ENCODE measurements around the gene PHLDB1. TPM values are rescaled to one million over a fixed set of nuclear protein-coding genes. Genes with fewer than 3 reads are reported as not detected.
A peak's percentile ranks its signal among the peaks of the same experiment; 100 is the strongest.

PHLDB1 gene
- total RNA-seq, 1 donor from 2014 or later = 47.8 TPM

DNA sequence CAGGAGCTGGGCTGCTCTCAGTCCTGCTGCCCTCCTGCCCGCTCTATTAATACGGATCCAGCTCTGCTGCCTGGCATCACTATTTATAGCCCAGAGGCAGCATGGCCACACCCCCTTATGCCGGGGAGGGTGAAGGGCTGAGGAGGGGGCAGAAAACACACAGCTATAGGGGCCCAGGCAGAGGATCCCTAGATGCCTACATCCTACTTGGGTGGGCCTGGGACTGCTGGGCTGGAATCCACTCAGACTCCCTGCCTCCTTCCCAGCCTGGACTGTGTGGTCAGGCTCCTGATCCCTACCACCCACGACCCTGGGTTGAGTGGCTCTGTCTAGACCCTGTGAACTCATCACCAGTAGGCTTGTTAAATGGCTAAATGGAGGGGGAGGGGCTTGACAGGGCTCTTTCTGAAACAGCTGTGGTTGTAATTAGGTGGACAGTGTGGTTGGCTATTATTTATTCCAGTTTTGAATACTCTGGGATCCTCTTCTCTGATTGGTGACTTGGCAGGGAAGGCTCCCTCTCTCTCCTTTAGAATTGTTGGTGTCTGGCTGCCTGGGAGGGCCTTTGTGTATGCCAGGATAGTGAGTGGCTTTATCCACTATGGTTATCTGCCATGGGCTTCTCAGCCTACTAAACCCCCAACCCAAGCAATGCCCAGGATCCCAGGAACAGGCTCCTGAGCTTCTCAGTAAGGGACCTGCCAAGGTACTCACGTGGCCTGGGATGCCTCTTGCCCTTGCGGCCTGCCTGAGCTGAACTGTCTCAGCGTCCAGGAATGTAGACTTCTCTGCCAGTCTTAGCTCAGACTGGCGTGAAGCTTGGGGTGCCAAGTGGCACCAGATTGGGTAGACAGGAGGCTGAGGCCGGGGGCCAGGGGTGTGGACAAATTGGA, 15.2 kb downstream of the PHLDB1 start:
- DNase-seq = peak; percentile 55

DNA sequence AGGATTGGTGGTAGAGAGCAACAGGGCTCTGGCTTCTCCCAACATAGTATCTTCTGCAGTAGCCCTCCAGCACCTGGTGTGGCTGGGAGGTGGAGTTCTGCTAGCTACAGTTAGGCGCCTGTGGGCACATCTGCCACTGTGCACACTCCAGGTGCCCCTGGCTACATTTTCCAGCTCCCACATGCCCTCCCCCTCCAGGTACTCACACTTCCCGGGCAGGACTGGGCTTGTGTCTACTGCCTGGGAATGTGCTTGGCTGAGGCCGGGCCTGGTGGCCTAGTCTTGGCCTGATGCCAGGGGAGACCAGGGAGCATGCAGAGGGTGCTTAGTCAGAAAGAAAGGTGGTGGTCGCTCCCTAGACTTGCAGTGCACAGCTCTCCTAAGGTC, 15.8 kb downstream of the PHLDB1 start:
- peak; percentile 43 for DNase-seq

DNA sequence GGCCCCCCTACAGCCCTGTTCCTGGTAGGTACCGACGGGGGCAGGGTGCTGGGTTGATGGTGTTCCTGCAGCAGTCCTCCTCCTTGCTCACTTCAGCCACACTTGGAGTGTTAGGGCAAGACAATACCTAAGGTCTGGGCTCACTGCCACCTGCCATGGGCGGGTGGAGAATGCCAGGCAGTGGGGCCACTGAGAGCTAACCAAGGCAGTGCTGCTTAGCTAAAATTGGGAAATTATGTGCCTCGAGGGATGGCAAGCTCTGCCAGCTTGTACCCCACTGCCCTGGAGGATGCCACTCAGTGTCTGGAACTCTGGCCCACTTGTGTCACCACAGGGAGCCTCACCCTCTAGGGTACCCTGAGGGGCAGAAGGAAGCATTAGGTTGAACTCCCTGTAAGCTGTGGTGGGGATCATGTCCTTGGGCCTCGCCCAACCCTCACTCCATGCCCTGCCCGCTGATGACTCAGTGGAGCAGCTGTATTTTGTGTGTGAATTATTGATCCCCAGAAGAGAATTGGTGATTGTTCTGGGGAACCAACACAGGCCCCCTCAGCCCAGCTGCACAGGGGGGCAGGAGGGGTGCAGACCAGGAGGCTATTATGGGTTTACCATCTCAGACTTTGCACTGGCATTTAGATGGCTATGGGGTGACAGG, 17.7 kb downstream of the PHLDB1 start:
- DNase-seq = no peak

DNA sequence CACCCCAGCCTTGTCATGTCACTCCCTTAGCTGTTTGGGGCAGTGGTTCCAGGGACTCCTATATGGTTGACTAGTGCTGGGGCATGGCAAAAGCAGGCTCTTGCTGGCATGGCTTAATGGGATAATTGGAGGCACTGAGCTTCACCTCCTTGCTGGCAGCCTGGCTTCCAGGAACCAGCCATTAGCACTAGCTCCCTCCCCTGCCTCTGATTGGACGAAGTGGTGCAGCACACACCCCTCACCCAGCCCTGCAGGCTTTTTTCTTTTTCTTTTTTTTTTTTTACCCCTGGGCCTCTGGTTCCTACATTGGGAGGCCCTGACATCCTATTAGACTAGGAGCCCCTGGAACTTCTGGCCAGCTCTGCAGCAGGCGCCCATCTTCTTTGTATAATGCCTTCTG, 18.6 kb downstream of the PHLDB1 start:
- DNase-seq = peak; percentile 21

DNA sequence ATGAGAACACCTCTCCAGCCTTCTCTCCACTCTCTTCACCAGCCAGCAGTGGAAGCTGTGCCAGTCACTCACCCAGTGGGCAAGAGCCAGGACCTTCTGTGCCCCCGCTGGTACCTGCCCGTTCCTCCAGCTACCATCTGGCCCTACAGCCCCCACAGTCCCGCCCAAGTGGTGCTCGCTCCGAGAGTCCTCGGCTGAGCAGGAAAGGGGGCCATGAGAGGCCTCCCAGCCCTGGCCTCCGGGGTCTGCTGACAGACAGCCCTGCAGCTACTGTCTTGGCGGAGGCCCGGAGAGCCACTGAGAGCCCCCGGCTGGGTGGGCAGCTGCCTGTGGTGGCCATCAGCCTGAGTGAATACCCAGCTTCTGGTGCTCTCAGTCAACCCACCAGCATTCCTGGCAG, 20.2 kb downstream of the PHLDB1 start:
- DNase-seq = no peak

DNA sequence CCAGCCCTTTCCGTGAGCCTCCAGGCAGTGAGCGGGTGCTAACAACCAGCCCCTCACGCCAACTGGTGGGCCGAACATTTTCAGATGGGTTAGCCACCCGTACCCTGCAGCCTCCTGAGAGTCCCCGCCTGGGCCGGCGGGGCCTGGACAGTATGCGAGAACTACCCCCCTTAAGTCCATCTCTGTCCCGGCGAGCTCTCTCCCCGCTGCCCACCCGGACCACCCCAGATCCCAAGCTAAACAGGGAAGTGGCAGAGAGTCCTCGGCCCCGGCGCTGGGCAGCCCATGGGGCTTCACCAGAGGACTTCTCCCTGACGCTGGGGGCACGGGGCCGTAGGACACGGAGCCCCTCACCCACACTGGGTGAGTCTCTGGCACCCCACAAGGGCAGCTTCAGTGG, 20.6 kb downstream of the PHLDB1 start:
- DNase-seq = no peak

DNA sequence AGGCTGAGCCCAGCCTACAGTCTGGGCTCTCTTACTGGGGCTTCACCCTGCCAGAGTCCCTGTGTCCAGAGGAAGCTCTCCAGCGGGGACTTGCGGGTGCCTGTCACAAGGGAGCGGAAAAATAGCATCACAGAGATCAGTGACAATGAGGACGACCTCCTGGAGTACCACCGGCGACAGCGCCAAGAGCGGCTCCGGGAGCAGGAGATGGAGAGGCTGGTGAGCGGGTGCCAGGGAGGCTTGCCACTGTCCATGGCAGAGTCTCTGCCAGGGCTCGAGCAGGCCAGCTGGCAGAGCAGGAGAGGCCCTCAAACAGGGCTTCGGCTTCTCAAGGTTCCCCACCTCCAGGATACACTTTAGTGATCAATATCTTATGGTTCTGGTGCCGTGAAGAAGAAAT, 21.0 kb downstream of the PHLDB1 start:
- no peak for DNase-seq

DNA sequence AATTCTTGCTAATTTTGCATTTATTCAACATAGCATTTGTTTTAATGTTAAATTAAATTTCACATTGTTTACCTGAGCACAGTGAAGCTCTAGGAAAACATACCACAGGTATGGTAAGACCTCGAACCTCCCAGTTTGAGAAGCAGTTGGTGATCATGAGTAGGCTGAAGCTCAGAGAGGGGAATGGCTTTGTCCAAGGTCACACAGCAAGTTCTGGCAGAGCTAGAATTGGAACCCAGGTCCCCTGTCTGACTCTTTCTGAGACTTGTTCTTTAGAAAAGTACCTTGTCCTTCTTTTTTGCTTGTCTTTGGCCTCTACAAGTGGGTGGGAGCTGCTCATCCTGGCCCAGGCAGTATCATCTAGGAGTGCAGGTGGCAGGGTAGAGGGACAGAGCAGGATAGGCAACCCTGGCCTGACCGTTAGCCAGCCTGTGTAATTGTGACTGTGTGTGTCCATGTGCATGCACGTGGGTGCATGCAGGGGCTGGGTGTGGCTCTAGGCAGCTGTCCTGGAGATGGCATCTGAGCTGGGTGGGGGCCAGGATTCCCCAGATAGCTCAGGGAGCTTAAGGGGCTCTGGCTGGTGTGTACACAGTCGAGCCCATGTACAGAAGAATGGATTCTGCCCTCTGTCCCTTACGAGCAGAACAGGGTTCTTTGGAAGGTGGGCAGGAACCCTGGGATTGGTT, 21.6 kb downstream of the PHLDB1 start:
- no peak for DNase-seq

DNA sequence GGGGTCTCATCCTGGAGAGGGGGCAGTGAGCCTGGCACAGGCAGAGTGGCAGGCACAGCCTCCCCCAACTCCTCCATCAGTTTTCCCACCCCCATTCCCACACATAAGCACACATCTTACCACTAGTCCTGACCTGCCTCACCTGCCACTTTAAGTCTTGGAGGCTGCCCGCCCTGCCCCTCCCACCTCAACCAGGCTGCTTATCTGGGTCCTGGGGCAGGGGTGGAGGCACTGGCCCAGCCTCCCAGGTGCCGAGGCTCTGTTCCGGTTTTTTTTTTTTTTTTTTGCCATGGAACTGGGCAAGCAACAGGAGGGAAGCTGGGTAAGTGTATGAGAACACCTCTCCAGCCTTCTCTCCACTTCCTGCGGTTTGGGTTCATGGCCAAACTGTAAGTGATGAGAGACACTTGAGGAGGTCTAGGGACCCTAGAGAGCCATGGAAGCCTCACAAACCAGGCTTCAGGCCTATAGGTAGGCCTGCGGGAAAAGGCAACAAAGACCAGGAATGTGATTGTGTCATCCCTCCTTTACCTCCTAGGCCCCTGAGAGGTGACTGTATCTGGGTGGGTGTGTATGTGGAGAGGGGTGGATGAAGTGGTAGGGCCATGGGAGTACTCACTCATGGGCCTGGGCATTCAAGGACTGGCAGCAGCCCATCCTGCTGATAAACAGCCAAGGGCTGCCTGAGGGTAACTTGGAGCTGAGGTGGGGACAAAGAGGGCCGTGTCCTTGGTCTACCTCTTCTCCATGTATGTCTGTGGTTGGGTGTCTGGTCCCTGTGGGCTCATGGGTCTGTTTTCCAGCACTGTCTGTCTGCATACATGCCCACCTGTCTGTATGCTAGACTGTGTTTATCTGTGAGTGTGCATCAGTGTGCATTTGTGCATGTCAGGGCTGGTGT, 22.6 kb downstream of the PHLDB1 start:
- no peak for DNase-seq

DNA sequence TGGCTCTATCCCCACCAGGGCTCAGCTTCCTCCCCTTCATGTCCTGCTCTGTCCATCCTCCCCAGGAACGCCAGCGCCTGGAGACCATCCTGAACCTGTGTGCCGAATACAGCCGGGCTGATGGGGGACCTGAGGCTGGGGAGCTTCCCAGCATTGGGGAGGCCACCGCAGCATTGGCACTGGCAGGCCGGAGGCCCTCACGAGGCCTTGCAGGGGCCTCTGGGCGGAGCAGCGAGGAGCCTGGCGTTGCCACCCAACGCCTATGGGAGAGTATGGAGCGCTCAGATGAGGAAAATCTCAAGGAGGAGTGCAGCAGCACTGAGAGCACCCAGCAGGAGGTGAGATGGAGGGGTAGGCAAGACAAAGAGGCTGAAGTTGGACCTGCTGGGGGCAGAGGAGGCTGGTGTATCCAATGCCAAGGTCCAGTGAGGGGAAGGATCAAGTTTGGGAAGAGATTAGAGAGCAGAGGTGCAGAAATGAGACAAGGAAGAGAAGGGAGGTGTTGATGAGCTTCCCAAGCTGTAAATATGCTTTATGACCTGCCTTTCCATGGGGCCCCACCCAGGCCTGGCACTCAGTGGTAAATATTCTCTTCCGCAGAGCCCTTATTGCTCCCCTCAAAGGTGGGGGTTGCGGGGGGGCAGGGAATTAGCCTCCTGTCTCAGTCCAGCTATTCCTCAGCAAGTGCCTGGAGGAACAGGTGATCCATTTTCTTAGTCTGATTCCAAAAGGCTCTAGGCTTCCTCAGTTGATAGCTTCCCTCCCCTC, 23.9 kb downstream of the PHLDB1 start:
- DNase-seq = no peak

DNA sequence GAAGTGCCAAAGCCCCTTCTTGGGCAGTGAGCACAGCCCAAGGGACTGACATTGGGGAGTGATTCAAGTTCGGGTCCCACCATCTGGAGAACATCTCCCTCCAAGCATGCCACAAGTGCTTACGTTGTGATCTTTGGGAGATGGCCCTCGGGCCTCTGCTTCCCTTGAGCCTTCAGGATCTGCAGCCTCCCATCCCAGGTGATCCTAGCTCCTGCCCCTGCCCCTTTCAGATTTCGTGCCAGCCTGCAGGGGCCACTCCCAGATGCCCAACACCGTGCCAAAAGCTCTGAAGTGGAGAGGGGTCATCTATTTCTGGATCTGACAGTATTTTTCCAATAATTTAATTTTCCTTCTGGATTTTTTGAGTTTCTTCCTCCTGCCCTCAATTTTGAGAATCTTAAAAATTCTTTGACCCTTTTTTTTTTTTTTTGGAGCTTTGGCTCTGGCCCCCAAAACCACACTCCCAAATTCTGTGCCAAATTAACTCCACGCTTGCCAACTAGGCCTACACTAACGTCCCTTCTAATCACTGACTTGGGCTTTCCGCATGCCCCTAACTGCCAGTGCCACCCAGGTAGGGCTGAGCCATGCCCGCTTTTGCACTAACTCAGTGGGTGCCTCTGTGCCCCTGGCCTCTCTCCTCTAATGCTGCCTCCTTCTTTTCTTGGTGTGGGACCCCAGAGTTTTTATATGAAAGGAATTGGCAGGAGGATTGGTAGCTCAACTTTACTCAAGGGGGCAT, 25.3 kb downstream of the PHLDB1 start:
- no peak for DNase-seq

DNA sequence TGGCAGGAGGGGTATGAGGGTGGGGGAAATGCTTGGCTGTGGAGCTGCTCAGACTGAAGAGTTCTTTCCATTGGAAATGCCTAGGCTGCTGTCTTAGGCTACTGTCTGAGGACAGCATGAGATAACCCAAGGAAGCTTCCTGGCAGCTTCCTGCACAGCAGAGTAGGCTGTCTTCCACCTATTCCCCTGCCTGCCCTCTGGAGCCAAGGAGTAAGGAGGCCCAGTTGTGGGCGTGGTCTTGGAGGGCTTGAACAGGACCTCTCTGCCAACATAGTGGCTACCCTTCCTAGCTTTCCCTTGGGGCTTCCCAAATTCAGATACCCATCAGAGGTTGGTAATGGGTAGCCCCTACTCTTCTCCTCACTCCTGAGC, 25.9 kb downstream of the PHLDB1 start:
- DNase-seq = no peak

DNA sequence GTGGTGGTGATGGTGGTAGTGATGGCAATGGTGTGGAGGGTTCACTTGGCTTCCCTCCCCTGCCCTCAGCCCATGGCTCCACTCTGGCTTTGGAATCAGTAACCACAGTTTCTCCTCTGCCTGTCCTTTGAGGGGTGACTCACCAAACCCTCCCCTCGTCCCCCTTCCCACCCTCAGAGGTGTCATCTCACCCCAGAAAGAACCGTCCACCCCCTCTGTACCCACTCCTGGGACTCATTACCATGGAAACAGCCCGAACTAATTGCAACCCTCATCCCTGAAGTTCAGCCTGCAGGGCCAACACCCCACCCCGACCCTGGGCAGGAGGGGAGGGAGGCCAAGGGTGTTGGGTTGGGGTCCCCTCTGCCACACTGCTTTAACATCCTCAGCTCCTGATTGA, 26.6 kb downstream of the PHLDB1 start:
- DNase-seq = no peak

DNA sequence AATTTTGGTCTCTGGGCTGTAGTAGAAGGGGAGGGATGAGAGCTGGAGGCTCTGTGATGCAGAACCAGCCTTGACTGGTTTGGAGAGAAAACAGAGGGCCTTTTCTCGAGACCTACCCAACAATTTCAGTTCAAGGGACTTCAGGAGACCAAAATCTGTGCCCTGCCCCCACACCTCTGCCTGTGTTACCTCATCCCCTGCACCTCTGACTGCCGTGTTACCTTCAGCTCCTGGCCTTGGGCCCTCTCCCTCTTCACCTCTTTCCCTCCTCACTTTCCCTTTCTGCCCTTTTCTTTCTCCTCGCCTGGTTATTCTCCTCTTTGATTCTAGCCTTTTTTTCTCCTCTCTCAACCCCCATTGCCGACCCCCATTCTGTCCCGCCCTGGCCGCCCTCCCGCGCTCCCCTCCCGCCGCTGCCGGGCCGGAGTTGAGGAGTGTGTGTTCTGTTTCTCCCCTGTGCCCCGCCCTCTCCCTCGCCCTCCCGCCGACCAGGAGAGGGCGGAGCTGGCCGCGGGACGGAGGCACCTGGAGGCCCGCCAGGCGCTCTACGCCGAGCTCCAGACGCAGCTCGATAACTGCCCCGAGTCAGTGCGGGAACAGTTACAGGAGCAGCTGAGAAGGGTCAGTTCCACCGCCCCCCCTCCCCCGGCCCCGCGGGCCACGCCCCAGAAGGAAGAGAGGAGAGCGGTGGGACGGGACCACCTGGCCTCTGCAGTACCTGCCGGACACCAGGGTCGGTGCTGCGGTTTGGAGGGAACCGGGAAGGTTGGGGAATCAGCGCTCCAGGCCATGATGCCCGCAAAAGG, 27.2 kb downstream of the PHLDB1 start:
- DNase-seq = no peak

DNA sequence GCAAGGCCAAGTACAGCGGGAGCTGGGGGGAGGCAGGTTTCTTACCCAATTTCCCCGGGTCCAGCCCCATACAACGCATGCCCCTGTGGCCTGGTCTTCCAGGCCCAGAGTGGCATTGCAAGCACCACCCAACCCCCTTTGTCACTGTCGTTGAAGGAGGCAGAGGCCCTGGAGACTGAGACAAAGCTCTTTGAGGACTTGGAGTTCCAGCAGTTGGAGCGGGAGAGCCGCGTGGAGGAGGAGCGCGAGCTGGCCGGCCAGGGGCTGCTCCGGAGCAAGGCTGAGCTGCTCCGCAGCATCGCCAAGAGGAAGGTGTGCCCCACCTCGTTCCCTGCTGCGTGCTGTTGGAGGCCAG, 27.8 kb downstream of the PHLDB1 start:
- no peak for DNase-seq

DNA sequence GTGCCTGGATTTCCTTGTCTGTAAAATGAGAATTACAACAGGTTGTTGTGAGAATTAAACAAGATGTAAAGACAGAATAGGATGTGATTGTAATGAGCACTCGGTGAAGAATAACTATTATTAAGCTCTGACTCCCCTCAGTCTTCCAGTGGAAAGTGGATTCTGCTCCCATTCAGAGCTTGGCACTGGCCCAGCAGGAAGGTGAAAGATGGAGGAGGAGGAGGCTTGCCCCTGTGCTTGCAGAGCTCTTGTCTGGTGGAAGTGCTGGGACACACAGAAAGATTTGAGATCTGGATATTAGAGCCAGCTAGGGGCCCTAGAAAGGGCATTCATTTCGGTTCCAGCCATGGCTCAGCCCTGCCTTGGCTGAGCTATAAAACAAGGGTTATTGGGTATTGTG, 28.2 kb downstream of the PHLDB1 start:
- no peak for DNase-seq

DNA sequence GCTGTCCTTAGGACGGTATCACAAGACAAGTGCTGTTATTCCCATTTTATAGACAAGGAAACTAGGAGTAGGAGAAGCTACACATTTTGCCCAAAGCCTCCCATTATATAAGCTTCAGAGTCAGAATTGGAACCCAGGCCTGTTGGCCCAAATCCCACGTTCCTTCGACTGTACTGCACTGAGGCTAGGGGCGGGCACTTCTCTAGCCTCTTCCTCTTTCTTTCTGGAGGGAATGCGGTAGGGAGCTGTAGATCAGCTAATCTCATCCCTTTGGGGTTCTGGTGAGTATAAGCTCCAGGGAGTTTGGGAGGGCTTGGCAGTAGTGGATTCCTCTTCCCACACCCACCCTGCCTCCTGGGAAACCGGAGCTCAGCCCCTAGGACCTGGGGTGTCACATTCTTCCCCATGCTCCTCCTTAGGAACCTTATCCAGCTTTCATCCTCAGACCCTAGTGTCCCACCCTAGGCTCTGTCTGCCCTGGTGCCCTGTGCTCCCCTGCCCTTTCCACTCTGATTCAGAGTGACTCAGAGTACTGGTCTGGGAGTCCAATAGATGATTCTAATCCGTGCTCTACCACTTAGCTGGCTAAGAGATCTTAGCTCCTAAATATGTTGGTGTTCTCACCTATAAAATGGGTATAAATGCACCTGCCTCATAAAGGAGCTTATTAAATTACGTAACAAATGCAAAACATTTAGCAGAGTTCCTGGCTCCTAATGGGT, 29.3 kb downstream of the PHLDB1 start:
- no peak for DNase-seq

DNA sequence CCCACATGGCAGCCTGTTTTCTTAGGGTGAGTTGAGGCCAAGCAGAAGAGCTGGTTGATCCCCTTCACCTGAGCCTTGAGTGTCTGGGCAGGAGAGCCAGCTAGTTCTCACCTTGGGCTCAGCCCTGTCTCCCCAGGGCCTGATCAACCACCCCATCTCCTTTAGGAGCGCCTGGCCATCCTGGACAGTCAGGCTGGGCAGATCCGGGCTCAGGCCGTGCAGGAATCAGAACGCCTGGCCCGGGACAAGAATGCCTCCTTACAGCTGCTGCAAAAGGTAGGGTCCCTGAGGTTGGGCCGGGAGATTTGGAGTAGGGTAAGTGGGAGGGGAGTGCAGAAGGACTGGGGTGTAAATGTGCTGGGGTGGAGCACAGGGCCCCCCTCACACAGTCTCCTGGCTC, 31.3 kb downstream of the PHLDB1 start:
- no peak for DNase-seq

DNA sequence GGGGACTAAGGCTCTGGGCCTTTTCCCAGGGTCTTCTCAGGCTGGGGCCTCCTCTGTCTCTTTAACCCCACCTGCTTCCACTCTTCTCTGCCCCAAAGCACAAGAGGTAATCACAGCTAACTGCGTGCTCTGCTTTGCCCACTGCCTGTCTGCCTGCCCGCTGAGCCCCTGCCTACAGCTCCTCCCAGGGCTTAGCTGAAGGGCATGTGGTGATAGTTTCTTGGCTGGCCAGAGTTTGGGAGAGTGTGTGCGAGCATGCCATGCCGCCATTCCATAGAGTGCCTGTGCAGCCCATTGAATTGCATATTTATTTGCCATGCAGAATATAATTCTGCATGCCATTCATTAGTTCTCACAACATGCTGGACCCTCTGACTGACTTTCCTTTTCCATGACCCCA, 32.5 kb downstream of the PHLDB1 start:
- no peak for DNase-seq

Data from dermis blood vessel endothelial cell (primary cell).